ENCODE results near the gene DIPK1B.

DNA sequence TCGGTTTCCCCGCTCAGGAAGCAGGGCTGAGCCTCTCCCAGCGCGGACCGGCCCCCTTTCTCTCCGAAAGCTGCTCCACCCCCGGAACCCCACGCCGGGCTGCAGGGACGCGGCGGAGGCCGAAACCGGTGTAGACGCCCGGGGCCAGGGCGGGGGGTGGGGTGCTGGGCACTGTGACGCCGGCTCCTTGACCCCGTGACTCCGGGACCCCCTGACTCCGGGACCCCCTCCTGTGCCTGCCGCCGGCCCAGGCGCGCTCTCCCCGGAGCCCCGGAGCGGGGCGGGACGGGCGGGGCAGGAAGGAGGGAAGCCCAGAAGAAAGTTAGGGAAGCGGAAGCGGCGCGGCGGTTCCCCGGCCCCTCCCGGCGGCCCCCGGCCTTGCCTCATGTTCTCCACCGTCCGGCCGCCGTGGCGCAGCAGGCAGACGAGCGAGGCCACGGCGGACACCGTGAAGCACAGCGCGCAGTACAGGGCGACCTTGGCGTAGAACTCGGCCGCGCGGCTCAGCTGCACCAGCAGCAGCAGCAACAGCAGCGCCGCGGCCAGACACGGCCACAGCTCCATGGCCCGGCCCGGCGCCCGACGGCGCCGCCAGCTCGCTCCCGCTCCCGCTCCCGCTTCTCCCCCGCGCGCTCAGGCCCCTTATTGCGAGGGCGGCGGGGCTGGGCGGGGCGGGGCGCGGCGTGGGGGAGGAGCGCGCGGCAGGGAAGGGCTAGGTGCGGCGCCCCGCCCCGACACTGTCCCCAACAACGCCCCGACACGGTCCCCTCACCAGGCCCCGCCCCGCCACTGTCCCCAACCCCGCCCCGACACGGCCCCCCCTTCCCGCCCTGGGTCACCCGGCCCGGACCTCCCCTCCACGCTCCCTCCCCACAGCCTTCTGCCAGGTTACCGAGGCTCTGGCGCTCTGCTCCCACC, 25.3 kb upstream of the DIPK1B start, which contains the start of gene AGPAT2:
- TF ChIP-seq, protein P1, sequence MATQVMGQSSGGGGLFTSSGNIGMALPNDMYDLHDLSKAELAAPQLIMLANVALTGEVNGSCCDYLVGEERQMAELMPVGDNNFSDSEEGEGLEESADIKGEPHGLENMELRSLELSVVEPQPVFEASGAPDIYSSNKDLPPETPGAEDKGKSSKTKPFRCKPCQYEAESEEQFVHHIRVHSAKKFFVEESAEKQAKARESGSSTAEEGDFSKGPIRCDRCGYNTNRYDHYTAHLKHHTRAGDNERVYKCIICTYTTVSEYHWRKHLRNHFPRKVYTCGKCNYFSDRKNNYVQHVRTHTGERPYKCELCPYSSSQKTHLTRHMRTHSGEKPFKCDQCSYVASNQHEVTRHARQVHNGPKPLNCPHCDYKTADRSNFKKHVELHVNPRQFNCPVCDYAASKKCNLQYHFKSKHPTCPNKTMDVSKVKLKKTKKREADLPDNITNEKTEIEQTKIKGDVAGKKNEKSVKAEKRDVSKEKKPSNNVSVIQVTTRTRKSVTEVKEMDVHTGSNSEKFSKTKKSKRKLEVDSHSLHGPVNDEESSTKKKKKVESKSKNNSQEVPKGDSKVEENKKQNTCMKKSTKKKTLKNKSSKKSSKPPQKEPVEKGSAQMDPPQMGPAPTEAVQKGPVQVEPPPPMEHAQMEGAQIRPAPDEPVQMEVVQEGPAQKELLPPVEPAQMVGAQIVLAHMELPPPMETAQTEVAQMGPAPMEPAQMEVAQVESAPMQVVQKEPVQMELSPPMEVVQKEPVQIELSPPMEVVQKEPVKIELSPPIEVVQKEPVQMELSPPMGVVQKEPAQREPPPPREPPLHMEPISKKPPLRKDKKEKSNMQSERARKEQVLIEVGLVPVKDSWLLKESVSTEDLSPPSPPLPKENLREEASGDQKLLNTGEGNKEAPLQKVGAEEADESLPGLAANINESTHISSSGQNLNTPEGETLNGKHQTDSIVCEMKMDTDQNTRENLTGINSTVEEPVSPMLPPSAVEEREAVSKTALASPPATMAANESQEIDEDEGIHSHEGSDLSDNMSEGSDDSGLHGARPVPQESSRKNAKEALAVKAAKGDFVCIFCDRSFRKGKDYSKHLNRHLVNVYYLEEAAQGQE (IDR thresholded peaks at IDR 0.05; ENCODE audit: borderline replicate concordance) = no peak
- TF ChIP-seq, protein P2, sequence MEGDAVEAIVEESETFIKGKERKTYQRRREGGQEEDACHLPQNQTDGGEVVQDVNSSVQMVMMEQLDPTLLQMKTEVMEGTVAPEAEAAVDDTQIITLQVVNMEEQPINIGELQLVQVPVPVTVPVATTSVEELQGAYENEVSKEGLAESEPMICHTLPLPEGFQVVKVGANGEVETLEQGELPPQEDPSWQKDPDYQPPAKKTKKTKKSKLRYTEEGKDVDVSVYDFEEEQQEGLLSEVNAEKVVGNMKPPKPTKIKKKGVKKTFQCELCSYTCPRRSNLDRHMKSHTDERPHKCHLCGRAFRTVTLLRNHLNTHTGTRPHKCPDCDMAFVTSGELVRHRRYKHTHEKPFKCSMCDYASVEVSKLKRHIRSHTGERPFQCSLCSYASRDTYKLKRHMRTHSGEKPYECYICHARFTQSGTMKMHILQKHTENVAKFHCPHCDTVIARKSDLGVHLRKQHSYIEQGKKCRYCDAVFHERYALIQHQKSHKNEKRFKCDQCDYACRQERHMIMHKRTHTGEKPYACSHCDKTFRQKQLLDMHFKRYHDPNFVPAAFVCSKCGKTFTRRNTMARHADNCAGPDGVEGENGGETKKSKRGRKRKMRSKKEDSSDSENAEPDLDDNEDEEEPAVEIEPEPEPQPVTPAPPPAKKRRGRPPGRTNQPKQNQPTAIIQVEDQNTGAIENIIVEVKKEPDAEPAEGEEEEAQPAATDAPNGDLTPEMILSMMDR (IDR thresholded peaks at IDR 0.05; ENCODE audit: poor library complexity, severe bottlenecking) = no peak
- TF ChIP-seq EZH2 (IDR thresholded peaks at IDR 0.05; ENCODE audit: borderline replicate concordance, insufficient read depth, low read length, poor library complexity, severe bottlenecking) (peak; percentile 85), POLR2AphosphoS5 (IDR thresholded peaks at IDR 0.05) (no peak), RAD21 (conservative IDR thresholded peaks at IDR 0.05) (no peak)

Data from neural cell (in vitro differentiated cells).